Astrocyte (in vitro differentiated cells and primary cell): ENCODE measurements around the gene DOCK10.

Experiments used
- CTCF ChIP-seq: IDR thresholded peaks from 2 replicates; pipeline ENCODE4 v1.5.1; 2011; ENCODE audit warnings: low read depth, mild to moderate bottlenecking, inconsistent platforms, low read length, moderate library complexity; ENCODE audit not compliant: insufficient read depth
- EZH2 ChIP-seq: IDR thresholded peaks from 2 replicates; pipeline ENCODE4 v1.6.1; 2012; ENCODE audit warnings: mild to moderate bottlenecking, low read length, inconsistent platforms; ENCODE audit not compliant: insufficient read depth

- TF ChIP-seq CTCF, result no peak
- TF ChIP-seq EZH2, result no peak
These were observed 238.3 kb downstream of the DOCK10 start for GRCh38 chr2:224803930-224804329.
